Measurements from ENCODE around the gene MED22.

The MED22 gene

GRCh38 chr9:133355881-133356357 is 8.0 kb upstream of the MED22 start:
- DNase-seq (ENCODE audit: low spot score) = no peak

GRCh38 chr9:133354766-133355165 is 6.8 kb upstream of the MED22 start:
- no peak for DNase-seq (ENCODE audit: low spot score)

GRCh38 chr9:133353548-133353947 is 5.6 kb upstream of the MED22 start:
- DNase-seq (ENCODE audit: low spot score) = no peak

- DNase-seq (ENCODE audit: low spot score) = no peak
These were observed 4.9 kb upstream of the MED22 start for GRCh38 chr9:133352635-133353340.

GRCh38 chr9:133351908-133352634 is 4.1 kb upstream of the MED22 start:
- DNase-seq (ENCODE audit: low spot score) = peak; percentile 63

- DNase-seq (ENCODE audit: low spot score) = no peak
These were observed 3.6 kb upstream of the MED22 start for GRCh38 chr9:133351526-133351907.

GRCh38 chr9:133349965-133350616 is 2.2 kb upstream of the MED22 start:
- no peak for DNase-seq (ENCODE audit: low spot score)

- no peak for DNase-seq (ENCODE audit: low spot score)
These were observed 1.0 kb upstream of the MED22 start for GRCh38 chr9:133348718-133349573.

GRCh38 chr9:133347515-133347984 is 381 bp downstream of the MED22 start:
- no peak for DNase-seq (ENCODE audit: low spot score)

- no peak for DNase-seq (ENCODE audit: low spot score)
These were observed 1.7 kb downstream of the MED22 start for GRCh38 chr9:133346021-133346785.

- DNase-seq (ENCODE audit: low spot score) = no peak
These were observed 2.3 kb downstream of the MED22 start for GRCh38 chr9:133345596-133345995.

- no peak for DNase-seq (ENCODE audit: low spot score)
These were observed 3.0 kb downstream of the MED22 start for GRCh38 chr9:133344979-133345378.

- DNase-seq (ENCODE audit: low spot score) = no peak
These were observed 3.9 kb downstream of the MED22 start for GRCh38 chr9:133344071-133344470.

GRCh38 chr9:133342570-133342969 is 5.4 kb downstream of the MED22 start:
- no peak for DNase-seq (ENCODE audit: low spot score)

- DNase-seq (ENCODE audit: low spot score) = no peak
These were observed 5.9 kb downstream of the MED22 start for GRCh38 chr9:133342069-133342406.

GRCh38 chr9:133341369-133342068 is 6.4 kb downstream of the MED22 start:
- DNase-seq (ENCODE audit: low spot score) = no peak

- no peak for DNase-seq (ENCODE audit: low spot score)
These were observed 7.0 kb downstream of the MED22 start for GRCh38 chr9:133340916-133341315.

GRCh38 chr9:133340256-133340655 is 7.7 kb downstream of the MED22 start:
- no peak for DNase-seq (ENCODE audit: low spot score)

- no peak for DNase-seq (ENCODE audit: low spot score)
These were observed 8.3 kb downstream of the MED22 start for GRCh38 chr9:133339641-133340040.

- peak; percentile 80 for DNase-seq (ENCODE audit: low spot score)
These were observed 11.8 kb downstream of the MED22 start, which contains the start of gene SURF6 for GRCh38 chr9:133335924-133336811. Gene SURF6, minus strand, starts transcription at chr9:133336188. Its CDS starts 56 bp downstream, at chr9:133336132.
